Tibial artery (tissue), 4 donors: ENCODE data around the gene TGFB1I1.
"Not testable (repeated sequence)": the region's sequence is repeated elsewhere in the genome, so short reads cannot be mapped to it uniquely, and the experiment has no call there.

ENCODE experiments used
- DNase-seq, 2 donors: peaks; one replicate each; pipeline ENCODE4 v3.0.0-alpha.2; 2019
- H3K27ac ChIP-seq, 2 donors: fragments of 200-600 bp; sonication (generic) in 1 of 2; 1 replicate in 1 of 2; 2 replicates in 1 of 2; pipeline ENCODE4 v1.5.1; 2018 to 2019; ENCODE audit warnings: mild to moderate bottlenecking in 1 of 2
- H3K27me3 ChIP-seq, 2 donors: fragments of 200-600 bp; sonication (generic) in 1 of 2; one replicate each; pipeline versions ENCODE4 v1.5.1 to v1.6.0; 2016 to 2019
- H3K36me3 ChIP-seq, 3 donors: fragments of 200-600 bp; sonication (generic) in 2 of 3; one replicate each; pipeline ENCODE4 v1.5.1; 2016 to 2019; ENCODE audit warnings: mild to moderate bottlenecking in 2 of 3
- H3K4me1 ChIP-seq, 4 donors: fragments of 200-600 bp; sonication (generic) in 2 of 4; 1 replicate in 3 of 4; 2 replicates in 1 of 4; pipeline ENCODE4 v1.5.1; 2016 to 2019
- H3K4me3 ChIP-seq, 2 donors: fragments of 200-600 bp; sonication (generic) in 1 of 2; 1 replicate in 1 of 2; 2 replicates in 1 of 2; pipeline ENCODE4 v1.5.1; 2018 to 2019; ENCODE audit warnings: mild to moderate bottlenecking in 2 of 2
- H3K9me3 ChIP-seq, 3 donors: fragments of 200-600 bp; sonication (generic) in 1 of 3; one replicate each; pipeline ENCODE4 v1.5.1; 2016 to 2019
- intact Hi-C: fragments of 100-400 bp; cut with DNase I; formaldehyde crosslinking; loops from one replicate; pipeline ENCODE4 v1.15.0; 2023; ENCODE audit warnings: low total_unique reads
- TF ChIP-seq, protein P1 (sequence below), 2 experiments: fragments of 200-600 bp in 1 of 2; fragments of 450-650 bp in 1 of 2; IDR thresholded peaks; one replicate each; pipeline ENCODE4 v1.5.1; 2017 to 2019; ENCODE audit warnings: antibody characterized with exemption in 2 of 2, mild to moderate bottlenecking in 1 of 2, moderate library complexity in 1 of 2

TGFB1I1 gene

DNA sequence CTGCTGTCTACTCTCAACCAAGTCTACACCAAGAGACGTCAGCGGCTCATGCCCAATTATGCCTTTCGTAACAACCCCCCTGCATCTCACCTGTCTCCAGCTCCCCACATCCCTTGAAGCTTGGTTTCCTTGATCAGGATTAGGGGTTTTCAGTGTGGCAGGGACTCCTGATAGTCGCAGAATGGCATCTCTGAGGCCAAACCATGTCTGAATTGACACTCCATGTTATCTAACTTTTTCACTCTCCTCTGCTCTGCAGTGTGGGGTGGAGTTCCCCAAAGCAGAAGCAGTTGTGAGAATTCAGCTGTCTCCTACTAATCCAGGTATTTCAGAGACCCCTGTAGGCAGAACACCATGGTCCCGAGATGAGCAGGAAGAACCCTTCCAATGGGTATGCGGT, 50.1 kb downstream of the TGFB1I1 start:
- DNase-seq, result no peak
- no peak overlapping the region for H3K27ac ChIP-seq
- TF ChIP-seq, protein P1, sequence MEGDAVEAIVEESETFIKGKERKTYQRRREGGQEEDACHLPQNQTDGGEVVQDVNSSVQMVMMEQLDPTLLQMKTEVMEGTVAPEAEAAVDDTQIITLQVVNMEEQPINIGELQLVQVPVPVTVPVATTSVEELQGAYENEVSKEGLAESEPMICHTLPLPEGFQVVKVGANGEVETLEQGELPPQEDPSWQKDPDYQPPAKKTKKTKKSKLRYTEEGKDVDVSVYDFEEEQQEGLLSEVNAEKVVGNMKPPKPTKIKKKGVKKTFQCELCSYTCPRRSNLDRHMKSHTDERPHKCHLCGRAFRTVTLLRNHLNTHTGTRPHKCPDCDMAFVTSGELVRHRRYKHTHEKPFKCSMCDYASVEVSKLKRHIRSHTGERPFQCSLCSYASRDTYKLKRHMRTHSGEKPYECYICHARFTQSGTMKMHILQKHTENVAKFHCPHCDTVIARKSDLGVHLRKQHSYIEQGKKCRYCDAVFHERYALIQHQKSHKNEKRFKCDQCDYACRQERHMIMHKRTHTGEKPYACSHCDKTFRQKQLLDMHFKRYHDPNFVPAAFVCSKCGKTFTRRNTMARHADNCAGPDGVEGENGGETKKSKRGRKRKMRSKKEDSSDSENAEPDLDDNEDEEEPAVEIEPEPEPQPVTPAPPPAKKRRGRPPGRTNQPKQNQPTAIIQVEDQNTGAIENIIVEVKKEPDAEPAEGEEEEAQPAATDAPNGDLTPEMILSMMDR (IDR thresholded peaks at IDR 0.05), result no peak
- H3K4me1 ChIP-seq, result no peaks in the 10 kb centered on the region
- H3K4me3 ChIP-seq, result no peak overlapping the region
- no peaks in the 10 kb centered on the region for H3K9me3 ChIP-seq
- no peaks in the 10 kb centered on the region for H3K36me3 ChIP-seq
- intact Hi-C loops, result no loop called here
- H3K27me3 ChIP-seq, result peaks cover 0 to 5% of the 10 kb centered on the region in 2 donors

DNA sequence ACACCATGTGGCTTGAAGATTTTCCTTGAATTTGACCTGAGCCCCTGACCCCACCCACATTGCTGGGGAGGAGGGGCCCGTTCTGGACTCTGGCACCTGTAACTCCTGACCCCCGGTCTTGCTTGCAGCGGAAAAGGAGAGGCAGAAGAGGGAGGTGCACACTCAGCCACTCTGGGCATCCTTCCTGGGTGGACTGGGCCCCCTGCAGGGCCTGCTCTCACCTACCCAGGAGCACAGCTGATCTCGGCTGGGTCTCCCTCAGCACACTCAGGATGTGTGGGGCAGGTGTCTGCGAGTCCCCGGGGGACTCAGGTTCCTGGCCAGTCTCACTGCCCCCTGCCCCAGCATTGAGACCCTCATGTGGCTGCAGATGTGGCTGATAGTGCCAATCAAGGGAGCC, 51.8 kb downstream of the TGFB1I1 start:
- peaks cover 0 to 19% of the 10 kb centered on the region in 2 donors for H3K27me3 ChIP-seq
- H3K4me3 ChIP-seq, H3K27ac ChIP-seq, intact Hi-C loops, H3K36me3 ChIP-seq, H3K9me3 ChIP-seq, DNase-seq, H3K4me1 ChIP-seq: not testable (repeated sequence)

DNA sequence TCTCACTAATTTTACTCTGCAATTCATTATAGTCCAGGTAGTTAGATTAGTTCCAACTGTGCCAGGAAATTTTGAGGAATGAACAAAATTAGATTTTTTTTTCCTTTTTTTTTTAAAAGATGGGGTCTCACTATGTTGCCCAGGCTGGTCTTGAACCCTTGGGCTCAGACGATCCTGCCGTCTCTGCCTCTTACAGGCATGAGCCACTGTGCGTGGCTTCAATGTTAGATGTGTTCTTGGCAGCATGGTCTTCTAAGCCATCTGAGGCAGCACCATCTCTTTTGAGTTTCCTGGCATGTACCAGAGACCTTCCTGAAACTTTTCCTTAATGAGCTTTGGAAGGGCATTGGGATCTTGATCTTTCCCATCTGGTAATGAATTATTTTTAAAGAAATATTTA, 53.2 kb downstream of the TGFB1I1 start:
- Histone ChIP-seq H3K27me3 (peaks cover 0 to 21% of the 10 kb centered on the region in 2 donors), H3K36me3 (no peaks in the 10 kb centered on the region), H3K27ac (no peak overlapping the region), H3K9me3 (no peaks in the 10 kb centered on the region), H3K4me1 (peaks cover 0 to 19% (median 16%) of the 10 kb centered on the region in 4 donors), H3K4me3 (no peak overlapping the region)
- DNase-seq, result no peak
- TF ChIP-seq, protein P1 (IDR thresholded peaks at IDR 0.05), result no peak
- intact Hi-C loops, result no loop called here
